Islet precursor cell (in vitro differentiated cells): ENCODE measurements around the gene ATP4B.

Experiments used
- DNase-seq: peaks from one replicate; pipeline ENCODE4 v3.0.0-alpha.2; 2018

ATP4B gene

GRCh38 chr13:113605866-113606438 is 52.0 kb downstream of the ATP4B start:
- no peak for DNase-seq

- DNase-seq, result no peak
These were observed 52.5 kb downstream of the ATP4B start for GRCh38 chr13:113605461-113605860.

- DNase-seq, result no peak
These were observed 53.8 kb downstream of the ATP4B start for GRCh38 chr13:113604186-113604585.

- DNase-seq, result no peak
These were observed 54.8 kb downstream of the ATP4B start for GRCh38 chr13:113603116-113603710.

GRCh38 chr13:113602291-113602988 is 55.6 kb downstream of the ATP4B start:
- DNase-seq, result no peak

GRCh38 chr13:113601166-113602070 is 56.6 kb downstream of the ATP4B start:
- no peak for DNase-seq

GRCh38 chr13:113599391-113599790 is 58.6 kb downstream of the ATP4B start:
- peak; percentile 38 for DNase-seq
